ENCODE results near the gene IL4I1.

IL4I1 gene

DNA sequence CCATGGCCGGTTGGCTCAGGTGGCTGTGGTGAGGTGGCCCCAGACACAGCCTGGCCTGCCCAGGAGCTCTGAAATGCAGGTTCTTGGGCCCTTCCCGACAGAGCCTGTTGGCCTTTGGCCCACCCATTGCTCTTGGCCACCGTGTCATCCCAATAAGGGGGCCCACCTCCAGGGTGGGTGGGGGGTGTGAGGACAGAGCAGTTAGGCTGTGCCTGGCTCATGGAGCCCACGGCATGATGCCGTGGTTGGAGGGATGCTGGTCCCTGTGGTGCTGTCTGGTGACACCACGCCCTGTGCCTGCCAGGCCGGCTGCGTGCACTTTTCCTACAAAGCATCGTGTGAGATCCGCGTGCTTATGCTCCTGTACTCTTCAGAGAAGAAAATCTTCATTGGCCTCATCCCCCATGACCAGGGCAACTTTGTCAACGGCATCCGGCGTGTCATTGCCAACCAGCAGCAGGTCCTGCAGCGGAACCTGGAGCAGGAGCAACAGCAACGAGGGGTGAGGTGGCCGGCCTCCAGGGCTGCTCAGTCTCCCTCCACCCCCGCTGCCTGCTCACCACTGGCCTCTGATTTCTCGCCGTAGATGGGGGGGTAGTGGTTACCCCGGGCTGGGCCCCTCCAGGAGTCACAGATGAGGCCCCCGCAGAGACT, 36.9 kb downstream of the IL4I1 start:
- H3K36me3 Mint-ChIP-seq (ENCODE audit: low read depth), result peaks cover 28% of the 10 kb centered on the region
- no peaks in the 10 kb centered on the region for H3K27me3 Mint-ChIP-seq
- H3K4me3 Mint-ChIP-seq, result no peak overlapping the region
- H3K27ac Mint-ChIP-seq, result no peak overlapping the region
- H3K4me1 Mint-ChIP-seq (ENCODE audit: low read depth), result peaks cover 9% of the 10 kb centered on the region
- no peaks in the 10 kb centered on the region for H3K9me3 Mint-ChIP-seq

- no peak overlapping the region for H3K4me3 Mint-ChIP-seq
- no peak overlapping the region for H3K27ac Mint-ChIP-seq
- no peaks in the 10 kb centered on the region for H3K27me3 Mint-ChIP-seq
Observed at GRCh38 chr19:49858088-49858985, 38.4 kb downstream of the IL4I1 start.

DNA sequence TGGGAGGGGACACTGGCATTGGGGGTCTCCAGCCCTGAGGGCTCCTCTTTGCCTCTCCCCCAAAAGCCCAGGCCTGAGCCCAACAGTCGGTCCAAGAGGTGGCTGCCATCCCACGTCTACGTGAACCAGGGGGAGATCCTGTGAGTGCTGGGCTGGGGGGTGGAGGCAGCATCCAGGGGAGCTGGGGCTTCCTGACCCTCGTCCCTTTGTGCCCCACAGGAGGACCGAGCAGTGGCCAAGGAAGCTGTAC, 38.9 kb downstream of the IL4I1 start:
- no peaks in the 10 kb centered on the region for H3K27me3 Mint-ChIP-seq
- peaks cover 12% of the 10 kb centered on the region for H3K36me3 Mint-ChIP-seq (ENCODE audit: low read depth)
- no peak overlapping the region for H3K4me3 Mint-ChIP-seq
- H3K9me3 Mint-ChIP-seq, result no peaks in the 10 kb centered on the region
- H3K27ac Mint-ChIP-seq, result no peak overlapping the region
- H3K4me1 Mint-ChIP-seq (ENCODE audit: low read depth), result peaks cover 9% of the 10 kb centered on the region

More at GRCh38 chr19:49858088-49858985, 38.4 kb downstream of the IL4I1 start:
- no peaks in the 10 kb centered on the region for H3K9me3 Mint-ChIP-seq
- H3K36me3 Mint-ChIP-seq (ENCODE audit: low read depth), result peaks cover 13% of the 10 kb centered on the region
- H3K4me1 Mint-ChIP-seq (ENCODE audit: low read depth), result peaks cover 7% of the 10 kb centered on the region

DNA sequence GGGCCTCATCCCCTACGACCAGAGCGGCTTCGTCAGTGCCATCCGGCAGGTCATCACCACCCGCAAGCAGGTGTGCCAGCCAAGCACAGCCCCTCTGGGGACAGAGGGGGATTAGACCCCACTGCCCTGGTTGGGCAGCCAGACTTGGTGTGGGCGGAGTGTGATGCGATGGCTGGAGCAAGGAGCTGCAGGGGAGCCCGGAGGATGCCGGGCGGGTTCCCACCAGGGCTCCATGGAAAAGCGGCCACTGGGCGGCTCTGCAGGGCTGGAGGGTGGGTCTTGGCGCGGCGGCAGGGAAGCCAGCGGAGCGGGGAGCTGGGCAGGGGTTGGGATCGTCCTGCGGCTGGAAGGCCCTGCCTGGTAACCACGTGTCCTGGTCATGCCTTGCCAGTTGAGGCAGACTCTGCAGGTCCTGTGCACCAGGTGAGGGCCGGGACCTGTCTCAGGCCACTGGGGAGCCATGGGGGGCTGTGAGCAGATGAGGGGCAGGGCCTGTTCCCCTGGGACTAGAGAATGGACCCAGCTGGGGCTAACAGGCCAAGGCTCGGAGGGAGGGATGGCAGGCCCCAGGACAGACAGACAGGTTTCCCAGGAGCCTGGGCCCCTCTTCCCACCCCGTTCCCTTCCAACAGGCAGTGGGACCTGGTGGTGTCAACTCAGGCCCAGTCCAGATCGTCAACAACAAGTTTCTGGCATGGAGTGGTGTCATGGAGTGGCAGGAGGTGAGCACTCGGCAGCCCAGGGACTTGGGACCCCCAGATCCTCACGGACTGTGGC, 39.4 kb downstream of the IL4I1 start:
- H3K4me1 Mint-ChIP-seq (ENCODE audit: low read depth), result peaks cover 14% of the 10 kb centered on the region
- H3K27ac Mint-ChIP-seq, result no peak overlapping the region
- H3K27me3 Mint-ChIP-seq, result no peaks in the 10 kb centered on the region
- no peak overlapping the region for H3K4me3 Mint-ChIP-seq
- no peaks in the 10 kb centered on the region for H3K9me3 Mint-ChIP-seq
- H3K36me3 Mint-ChIP-seq (ENCODE audit: low read depth), result peaks cover 14% of the 10 kb centered on the region

DNA sequence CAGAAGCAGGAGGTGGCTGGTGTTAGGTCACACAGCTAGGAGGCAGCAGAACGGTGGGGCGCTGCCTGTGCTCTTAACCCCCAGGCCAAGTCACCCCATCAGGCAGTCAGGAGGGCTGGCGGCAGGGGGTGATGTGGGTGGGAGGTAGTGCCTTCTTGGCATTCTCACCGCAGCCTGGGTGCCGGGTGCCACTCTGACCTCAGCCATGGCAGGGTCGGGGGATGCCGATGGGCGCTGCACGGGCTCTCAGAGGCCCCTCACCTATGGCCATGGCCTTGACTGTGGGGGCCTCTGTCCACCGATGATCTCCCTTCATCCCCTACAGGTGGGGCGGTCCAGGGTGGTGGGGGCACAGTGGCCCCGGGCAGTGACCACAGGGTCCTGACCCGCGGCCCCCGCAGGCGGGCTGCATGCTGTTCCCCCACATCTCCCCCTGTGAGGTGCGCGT, 40.1 kb downstream of the IL4I1 start:
- Mint-ChIP-seq H3K27ac (no peak overlapping the region), H3K27me3 (no peaks in the 10 kb centered on the region), H3K36me3 (ENCODE audit: low read depth) (peaks cover 14% of the 10 kb centered on the region), H3K4me3 (no peak overlapping the region), H3K9me3 (no peaks in the 10 kb centered on the region), H3K4me1 (ENCODE audit: low read depth) (peaks cover 17% of the 10 kb centered on the region)

DNA sequence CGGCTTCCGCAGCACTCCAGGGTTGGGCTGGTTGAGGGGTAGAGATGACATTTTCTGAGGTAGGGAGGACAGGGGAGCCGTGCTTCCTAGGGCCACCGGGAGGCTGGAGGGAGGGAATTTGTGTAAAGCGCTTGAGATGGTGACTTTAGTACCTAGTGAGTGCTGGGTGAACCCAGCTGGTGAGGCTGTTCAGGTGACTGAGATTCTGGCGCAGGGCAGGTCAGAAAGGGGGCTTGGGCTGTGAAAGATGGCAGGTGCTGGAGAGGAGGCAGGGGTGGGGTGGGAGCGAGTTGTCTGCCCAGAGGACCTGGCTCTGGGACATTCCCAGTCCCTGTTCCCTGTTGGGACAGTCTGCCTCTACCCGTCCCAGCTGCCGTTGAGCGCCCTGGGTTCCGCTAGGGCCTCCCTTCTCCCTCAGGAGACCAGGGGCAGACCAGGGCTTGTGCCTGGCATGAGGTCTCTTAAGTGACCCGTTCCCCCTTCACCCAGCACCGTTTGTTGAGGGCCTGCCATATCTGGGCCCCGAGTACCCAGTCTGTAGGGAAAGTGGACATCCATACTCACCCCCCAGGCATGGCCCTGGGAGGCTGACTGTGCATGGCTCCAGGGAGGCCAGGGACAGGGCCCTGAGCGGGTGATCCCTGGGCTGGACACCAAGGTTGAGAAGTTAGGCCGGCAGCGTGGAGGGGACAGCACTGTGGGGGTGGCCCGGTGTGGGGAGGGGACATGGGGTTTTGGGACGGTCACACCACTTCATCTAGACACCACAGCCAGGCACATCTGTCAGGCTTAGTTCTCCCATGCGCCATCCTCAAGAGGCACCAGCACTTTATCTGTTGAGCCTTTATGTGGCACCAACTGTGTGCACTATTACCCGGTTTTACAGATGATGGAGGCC, 40.8 kb downstream of the IL4I1 start:
- Mint-ChIP-seq H3K9me3 (no peaks in the 10 kb centered on the region), H3K27ac (peak overlapping the region; percentile 49), H3K27me3 (no peaks in the 10 kb centered on the region), H3K4me1 (ENCODE audit: low read depth) (peaks cover 17% of the 10 kb centered on the region), H3K36me3 (ENCODE audit: low read depth) (peaks cover 14% of the 10 kb centered on the region), H3K4me3 (no peak overlapping the region)

DNA sequence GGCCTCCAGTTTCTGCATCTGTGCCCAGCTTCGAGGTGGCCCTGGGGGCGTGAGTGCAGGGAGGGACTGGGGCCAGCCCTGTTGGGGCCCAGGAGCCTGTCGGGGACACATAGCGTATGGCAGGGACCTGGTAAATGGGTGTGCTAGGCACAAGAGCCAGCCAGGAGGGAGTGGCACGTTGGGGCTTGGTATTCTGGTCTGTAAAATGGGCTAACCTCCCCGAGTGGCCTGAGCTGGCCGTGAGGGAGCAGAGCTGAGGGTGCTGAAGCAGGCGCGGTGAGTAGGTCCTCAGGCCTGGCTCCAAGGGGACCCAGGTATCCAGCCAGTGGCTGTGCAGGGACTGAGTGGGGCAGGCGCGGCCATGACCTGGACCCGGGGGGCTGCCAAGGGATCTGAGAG, 41.4 kb downstream of the IL4I1 start:
- no peaks in the 10 kb centered on the region for H3K9me3 Mint-ChIP-seq
- H3K4me3 Mint-ChIP-seq, result no peak overlapping the region
- peaks cover 19% of the 10 kb centered on the region for H3K4me1 Mint-ChIP-seq (ENCODE audit: low read depth)
- peak overlapping the region; percentile 49 for H3K27ac Mint-ChIP-seq
- H3K36me3 Mint-ChIP-seq (ENCODE audit: low read depth), result peaks cover 14% of the 10 kb centered on the region
- no peaks in the 10 kb centered on the region for H3K27me3 Mint-ChIP-seq

- H3K36me3 Mint-ChIP-seq (ENCODE audit: low read depth), result peaks cover 18% of the 10 kb centered on the region
- H3K9me3 Mint-ChIP-seq, result no peaks in the 10 kb centered on the region
- peak overlapping the region; percentile 49 for H3K27ac Mint-ChIP-seq
- no peak overlapping the region for H3K4me3 Mint-ChIP-seq
- peaks cover 25% of the 10 kb centered on the region for H3K4me1 Mint-ChIP-seq (ENCODE audit: low read depth)
- no peaks in the 10 kb centered on the region for H3K27me3 Mint-ChIP-seq
Observed at GRCh38 chr19:49854378-49855263, 42.1 kb downstream of the IL4I1 start.

DNA sequence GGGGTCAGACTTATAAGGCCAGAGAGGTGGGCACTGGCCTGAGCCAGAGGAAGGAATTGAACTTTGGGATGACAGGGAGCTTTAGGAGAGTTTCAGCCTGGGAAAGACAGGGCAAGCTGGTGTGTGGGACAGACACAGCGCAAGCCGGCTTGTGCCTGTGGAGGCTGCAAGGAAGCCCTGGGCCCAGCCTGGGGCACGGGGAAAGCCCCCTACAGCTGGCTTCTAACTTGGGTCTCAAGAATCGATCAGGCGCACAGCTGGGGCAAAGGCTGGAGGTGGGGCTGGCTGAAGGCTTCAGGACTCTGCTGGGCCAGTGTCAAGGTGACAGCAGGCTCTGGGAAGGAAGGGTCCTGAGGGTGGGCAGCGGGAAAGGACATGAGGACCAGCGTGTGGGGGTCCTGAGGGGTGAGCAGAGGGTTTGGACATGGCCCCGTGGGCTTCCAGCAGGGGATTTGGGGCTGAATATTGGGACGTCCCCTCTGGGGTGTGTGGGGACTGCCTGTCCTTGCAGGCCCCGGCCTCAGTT, 42.8 kb downstream of the IL4I1 start:
- Mint-ChIP-seq H3K4me3 (no peak overlapping the region), H3K27ac (no peak overlapping the region), H3K4me1 (ENCODE audit: low read depth) (peaks cover 29% of the 10 kb centered on the region), H3K36me3 (ENCODE audit: low read depth) (peaks cover 18% of the 10 kb centered on the region), H3K9me3 (no peaks in the 10 kb centered on the region), H3K27me3 (no peaks in the 10 kb centered on the region)

DNA sequence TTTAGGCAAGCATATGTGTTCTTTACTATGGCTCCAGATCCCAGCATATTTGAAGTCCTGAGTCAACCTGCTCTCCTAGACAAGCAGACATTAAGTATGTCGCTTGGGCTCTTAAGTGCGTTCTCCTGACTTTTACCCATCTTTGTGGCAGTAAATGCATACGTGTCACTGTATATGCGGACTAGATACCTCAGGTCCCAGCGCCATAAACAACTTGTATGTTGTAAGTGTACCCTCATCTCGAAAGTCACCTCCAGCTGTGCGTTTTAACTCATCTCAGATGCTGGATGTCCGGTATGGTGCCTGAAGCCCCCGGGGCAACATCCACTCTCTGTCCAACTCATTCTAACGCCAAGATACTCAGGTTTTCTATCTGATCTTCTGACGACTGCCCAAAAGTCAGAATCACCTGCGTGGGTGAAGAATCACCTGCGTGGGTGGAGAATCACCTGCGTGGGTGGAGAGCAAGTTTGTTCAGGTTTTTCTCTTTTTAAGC, 44.0 kb downstream of the IL4I1 start:
- peak overlapping the region; percentile 81 for H3K4me3 Mint-ChIP-seq
- H3K27me3 Mint-ChIP-seq, result no peaks in the 10 kb centered on the region
- peaks cover 18% of the 10 kb centered on the region for H3K36me3 Mint-ChIP-seq (ENCODE audit: low read depth)
- H3K9me3 Mint-ChIP-seq, result no peaks in the 10 kb centered on the region
- H3K4me1 Mint-ChIP-seq (ENCODE audit: low read depth), result peaks cover 41% of the 10 kb centered on the region
- peak overlapping the region; percentile 54 for H3K27ac Mint-ChIP-seq

- H3K27ac Mint-ChIP-seq, result peak overlapping the region; percentile 54
- H3K27me3 Mint-ChIP-seq, result no peaks in the 10 kb centered on the region
Observed at GRCh38 chr19:49851456-49852259, 45.0 kb downstream of the IL4I1 start.

DNA sequence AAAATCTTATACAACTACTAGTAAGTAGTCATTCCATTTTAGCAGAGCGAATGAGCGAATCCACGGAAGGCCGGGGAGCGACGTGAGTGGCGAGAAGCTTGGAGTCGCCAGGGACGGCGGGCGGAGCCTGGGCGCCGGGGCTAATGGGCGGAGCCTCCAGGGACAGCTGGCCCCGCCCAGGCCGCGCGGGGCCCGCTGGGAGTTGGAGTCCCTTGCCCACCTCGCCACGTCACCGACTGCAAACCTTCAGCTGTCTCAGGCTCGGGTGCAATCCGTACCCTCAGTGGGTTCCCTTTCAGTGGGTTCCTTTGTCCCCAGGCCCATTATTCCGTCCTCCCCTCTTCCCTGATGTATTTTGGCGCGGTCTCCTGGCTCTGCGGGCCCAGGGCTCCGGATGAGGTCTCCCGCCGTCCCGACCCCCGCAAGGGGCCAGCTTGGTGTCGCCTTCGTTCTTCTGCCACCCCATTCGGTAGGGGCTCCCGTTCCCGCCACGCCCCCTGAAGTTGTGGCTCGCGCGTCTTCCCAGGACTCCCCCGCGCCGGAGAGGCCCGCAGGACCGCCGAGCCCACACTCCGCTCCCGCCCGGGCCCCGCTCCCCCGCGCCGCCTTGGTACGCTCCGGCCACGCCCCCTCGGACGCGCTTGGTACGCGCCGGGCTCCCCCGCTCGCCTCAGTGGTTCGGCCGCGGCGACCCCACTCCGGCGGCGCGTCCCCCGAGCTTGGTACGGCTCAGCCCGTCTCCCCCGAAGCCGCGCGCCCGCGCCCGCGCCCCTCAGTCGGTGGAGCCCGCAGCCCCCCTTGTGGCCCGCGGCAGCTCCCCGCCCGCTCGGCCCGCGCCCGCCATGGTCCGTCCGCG, 46.0 kb downstream of the IL4I1 start, which contains the start of gene PTOV1:
PTOV1 (plus strand) TSS at position 673 of the 856 bp plus-strand sequence.
- H3K9me3 Mint-ChIP-seq, result no peaks in the 10 kb centered on the region
- H3K36me3 Mint-ChIP-seq (ENCODE audit: low read depth), result peaks cover 13% of the 10 kb centered on the region
- peak within 1 kb of the TSS; percentile 91 for H3K27ac Mint-ChIP-seq
- H3K4me3 Mint-ChIP-seq, result peak within 1 kb of the TSS; percentile 86
- no peaks in the 10 kb centered on the region for H3K27me3 Mint-ChIP-seq
- peaks cover 45% of the 10 kb centered on the region for H3K4me1 Mint-ChIP-seq (ENCODE audit: low read depth)

More at GRCh38 chr19:49851456-49852259, 45.0 kb downstream of the IL4I1 start:
- Mint-ChIP-seq H3K4me3 (peak overlapping the region; percentile 81), H3K9me3 (no peaks in the 10 kb centered on the region), H3K4me1 (ENCODE audit: low read depth) (peaks cover 45% of the 10 kb centered on the region), H3K36me3 (ENCODE audit: low read depth) (peaks cover 18% of the 10 kb centered on the region)
